Uterus (tissue), 4 donors: ENCODE measurements around the gene SLCO3A1. TPM values are rescaled to one million over a fixed set of nuclear protein-coding genes. Genes with fewer than 3 reads are reported as not detected.
"Not testable (repeated sequence)": the region's sequence is repeated elsewhere in the genome, so short reads cannot be mapped to it uniquely, and the experiment has no call there.

Experiments used
- DNase-seq, 2 donors: peaks; one replicate each; pipeline ENCODE4 v3.0.0-alpha.2; 2019 to 2020
- H3K27ac ChIP-seq, 2 donors: fragments of 200-600 bp; sonication (generic); 1 replicate in 1 of 2; 2 replicates in 1 of 2; pipeline ENCODE4 v1.5.1; 2016 to 2018
- H3K27me3 ChIP-seq, 2 donors: fragments of 200-600 bp; sonication (generic); one replicate each; pipeline ENCODE4 v1.5.1; 2018 to 2019; ENCODE audit warnings: control low read depth in 1 of 2
- H3K36me3 ChIP-seq, 2 donors: fragments of 200-600 bp; sonication (generic); one replicate each; pipeline ENCODE4 v1.5.1; 2019; ENCODE audit warnings: control low read depth in 1 of 2
- H3K4me1 ChIP-seq, 2 donors: fragments of 200-600 bp; sonication (generic); one replicate each; pipeline ENCODE4 v1.5.1; 2018 to 2019; ENCODE audit warnings: control low read depth in 1 of 2
- H3K4me3 ChIP-seq, 2 donors: fragments of 200-600 bp; sonication (generic); 1 replicate in 1 of 2; 2 replicates in 1 of 2; pipeline ENCODE4 v1.5.1; 2018 to 2019; ENCODE audit warnings: mild to moderate bottlenecking in 1 of 2
- H3K9me3 ChIP-seq, 2 donors: fragments of 200-600 bp; sonication (generic); one replicate each; pipeline ENCODE4 v1.5.1; 2019; ENCODE audit warnings: control low read depth in 1 of 2
- CTCF ChIP-seq, 4 experiments: fragments of 200-600 bp in 2 of 4; fragments of 450-650 bp in 2 of 4; sonication (generic) in 2 of 4; IDR thresholded peaks; one replicate each; pipeline ENCODE4 v1.5.1; 2016 to 2019; ENCODE audit warnings: antibody characterized with exemption in 4 of 4, mild to moderate bottlenecking in 2 of 4, moderate library complexity in 1 of 4
- POLR2A ChIP-seq, 2 donors: fragments of 450-650 bp; IDR thresholded peaks; one replicate each; pipeline ENCODE4 v1.6.1; 2016; ENCODE audit warnings: antibody characterized with exemption in 2 of 2, mild to moderate bottlenecking in 1 of 2, moderate library complexity in 1 of 2
- intact Hi-C: fragments of 100-400 bp; cut with DNase I; formaldehyde crosslinking; loops from one replicate; pipeline ENCODE4 v1.15.1; 2023; ENCODE audit warnings: low total_unique reads
- total RNA-seq, 4 donors: library from RNA; depleted of rRNA in 3 of 4; stranded (reverse); fragments of >200 nt in 3 of 4; gene quantifications; one replicate each; pipeline versions ENCODE4 v1.1.0 to v1.2.4, GENCODE V29; 2014 to 2023
- donor health status: DM: yes; HTN: yes; CAD: no.

The SLCO3A1 gene
- total RNA-seq, 4 donors from 2014 or later = 4.4 to 26.1 (median 9.5) TPM

GRCh38 chr15:92053753-92054316 is 200.3 kb downstream of the SLCO3A1 start:
- TF ChIP-seq CTCF (IDR thresholded peaks at IDR 0.05) = no peak
- TF ChIP-seq POLR2A (IDR thresholded peaks at IDR 0.05) = no peak
- no peak for DNase-seq
- Histone ChIP-seq H3K4me1 (no peaks in the 10 kb centered on the region), H3K9me3 (no peaks in the 10 kb centered on the region), H3K27me3 (no peaks in the 10 kb centered on the region), H3K4me3 (no peak overlapping the region), H3K27ac (no peak overlapping the region), H3K36me3 (no peaks in the 10 kb centered on the region)
- intact Hi-C loops = no loop called here

GRCh38 chr15:92056875-92057274 is 203.4 kb downstream of the SLCO3A1 start:
- intact Hi-C loops = no loop called here
- H3K4me1 ChIP-seq = no peaks in the 10 kb centered on the region
- no peak for DNase-seq
- no peaks in the 10 kb centered on the region for H3K27me3 ChIP-seq
- TF ChIP-seq POLR2A (IDR thresholded peaks at IDR 0.05) (no peak), CTCF (IDR thresholded peaks at IDR 0.05) (no peak)
- H3K4me3 ChIP-seq = no peak overlapping the region
- H3K27ac ChIP-seq = no peak overlapping the region
- H3K36me3 ChIP-seq = no peaks in the 10 kb centered on the region
- H3K9me3 ChIP-seq = no peaks in the 10 kb centered on the region

GRCh38 chr15:92059036-92059970 is 205.8 kb downstream of the SLCO3A1 start:
- H3K27ac ChIP-seq = no peak overlapping the region
- H3K4me1 ChIP-seq = no peaks in the 10 kb centered on the region
- no peak for TF ChIP-seq POLR2A (IDR thresholded peaks at IDR 0.05)
- TF ChIP-seq CTCF (IDR thresholded peaks at IDR 0.05) = no peak
- H3K36me3 ChIP-seq = no peaks in the 10 kb centered on the region
- no peaks in the 10 kb centered on the region for H3K27me3 ChIP-seq
- intact Hi-C loops = no loop called here
- H3K4me3 ChIP-seq = no peak overlapping the region
- no peak for DNase-seq
- no peaks in the 10 kb centered on the region for H3K9me3 ChIP-seq

- H3K4me1 ChIP-seq, DNase-seq, H3K27ac ChIP-seq, H3K9me3 ChIP-seq, H3K27me3 ChIP-seq, H3K4me3 ChIP-seq, H3K36me3 ChIP-seq, intact Hi-C loops: not testable (repeated sequence)
These were observed 206.4 kb downstream of the SLCO3A1 start for GRCh38 chr15:92059971-92060311.

- TF ChIP-seq POLR2A (IDR thresholded peaks at IDR 0.05) (no peak), CTCF (IDR thresholded peaks at IDR 0.05) (no peak)
- H3K27ac ChIP-seq = no peak overlapping the region
- no peaks in the 10 kb centered on the region for H3K36me3 ChIP-seq
- intact Hi-C loops = no loop called here
- DNase-seq = no peak
- H3K9me3 ChIP-seq = no peaks in the 10 kb centered on the region
- H3K4me1 ChIP-seq = no peaks in the 10 kb centered on the region
- no peak overlapping the region for H3K4me3 ChIP-seq
- no peaks in the 10 kb centered on the region for H3K27me3 ChIP-seq
These were observed 208.1 kb downstream of the SLCO3A1 start for GRCh38 chr15:92061511-92062195.
